Stimulated activated CD8-positive, alpha-beta memory T cell treated with anti-CD3 and anti-CD28 coated beads, Interleukin-4, amount 100 ng/mL, for 1 hour (primary cell): ENCODE measurements around the gene INTS7.

Experiments used
- DNase-seq, 2 donors: peaks; one replicate each; pipeline ENCODE4 v3.0.0-alpha.2; 2020; ENCODE audit warnings: low read depth in 2 of 2, low spot score in 1 of 2

The INTS7 gene, protein sequence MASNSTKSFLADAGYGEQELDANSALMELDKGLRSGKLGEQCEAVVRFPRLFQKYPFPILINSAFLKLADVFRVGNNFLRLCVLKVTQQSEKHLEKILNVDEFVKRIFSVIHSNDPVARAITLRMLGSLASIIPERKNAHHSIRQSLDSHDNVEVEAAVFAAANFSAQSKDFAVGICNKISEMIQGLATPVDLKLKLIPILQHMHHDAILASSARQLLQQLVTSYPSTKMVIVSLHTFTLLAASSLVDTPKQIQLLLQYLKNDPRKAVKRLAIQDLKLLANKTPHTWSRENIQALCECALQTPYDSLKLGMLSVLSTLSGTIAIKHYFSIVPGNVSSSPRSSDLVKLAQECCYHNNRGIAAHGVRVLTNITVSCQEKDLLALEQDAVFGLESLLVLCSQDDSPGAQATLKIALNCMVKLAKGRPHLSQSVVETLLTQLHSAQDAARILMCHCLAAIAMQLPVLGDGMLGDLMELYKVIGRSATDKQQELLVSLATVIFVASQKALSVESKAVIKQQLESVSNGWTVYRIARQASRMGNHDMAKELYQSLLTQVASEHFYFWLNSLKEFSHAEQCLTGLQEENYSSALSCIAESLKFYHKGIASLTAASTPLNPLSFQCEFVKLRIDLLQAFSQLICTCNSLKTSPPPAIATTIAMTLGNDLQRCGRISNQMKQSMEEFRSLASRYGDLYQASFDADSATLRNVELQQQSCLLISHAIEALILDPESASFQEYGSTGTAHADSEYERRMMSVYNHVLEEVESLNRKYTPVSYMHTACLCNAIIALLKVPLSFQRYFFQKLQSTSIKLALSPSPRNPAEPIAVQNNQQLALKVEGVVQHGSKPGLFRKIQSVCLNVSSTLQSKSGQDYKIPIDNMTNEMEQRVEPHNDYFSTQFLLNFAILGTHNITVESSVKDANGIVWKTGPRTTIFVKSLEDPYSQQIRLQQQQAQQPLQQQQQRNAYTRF

DNA sequence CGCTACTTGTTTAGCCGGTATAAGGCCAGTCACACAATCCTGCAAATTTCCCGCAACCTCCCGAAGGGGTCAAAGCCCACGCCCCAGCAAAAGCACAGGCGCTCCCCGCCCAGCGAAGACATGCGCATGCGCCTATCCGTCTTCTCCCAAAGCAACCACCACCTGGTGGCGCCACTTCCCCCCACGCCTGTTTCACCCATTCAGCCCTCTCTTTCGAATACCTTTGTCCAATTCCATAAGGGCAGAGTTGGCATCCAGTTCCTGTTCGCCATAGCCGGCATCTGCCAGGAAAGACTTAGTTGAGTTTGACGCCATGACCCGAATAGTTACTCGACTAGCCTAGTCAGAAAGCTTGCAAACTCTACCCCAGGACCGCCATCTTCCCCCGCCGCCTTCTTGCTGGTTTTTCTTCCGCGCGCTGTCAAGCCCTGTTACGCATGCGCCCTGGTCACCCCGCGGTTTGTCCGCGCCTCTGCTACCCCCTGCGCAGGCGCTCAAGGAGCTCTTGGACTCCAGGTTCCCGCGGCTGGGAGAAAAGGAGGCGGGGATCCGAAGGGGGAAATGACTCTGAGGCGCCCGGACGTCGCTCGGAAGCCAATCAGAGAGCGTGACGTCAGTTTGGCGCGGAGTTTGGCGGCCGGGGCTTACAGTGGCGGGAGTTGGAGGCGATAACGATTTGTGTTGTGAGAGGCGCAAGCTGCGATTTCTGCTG is at the start of gene INTS7, which contains the start of gene DTL:
Gene INTS7 (minus strand): TSS at position 435 of the 712 bp plus-strand sequence. CDS start 120 bp downstream, at position 315.
Gene DTL (plus strand): TSS at position 626 of the 712 bp plus-strand sequence. CDS start 143 bp downstream, outside the sequence.
- peak; percentile 96 for DNase-seq

GRCh38 chr1:212082765-212083406 is 47.5 kb upstream of the INTS7 start:
- DNase-seq: no peak

GRCh38 chr1:212078826-212079225 is 43.5 kb upstream of the INTS7 start:
- DNase-seq: no peak

DNA sequence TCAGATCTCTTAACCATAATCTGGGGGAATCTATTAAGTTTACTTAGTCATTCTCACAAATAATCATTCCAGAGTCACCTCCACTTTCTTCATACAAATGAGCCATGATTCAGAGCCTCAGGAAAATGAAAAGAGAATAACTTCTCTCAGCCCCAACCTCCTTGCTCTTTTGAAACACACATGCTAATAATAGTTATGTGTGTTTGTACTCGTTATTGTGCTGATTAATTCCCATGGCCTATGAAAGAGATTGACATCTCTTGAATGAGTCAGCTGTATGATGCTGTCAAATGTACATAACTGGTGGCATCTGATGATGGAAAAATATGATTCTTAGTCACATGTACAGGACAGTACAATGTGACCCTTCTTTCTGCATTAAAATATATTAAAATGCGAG is 41.7 kb upstream of the INTS7 start:
- no peak for DNase-seq

DNA sequence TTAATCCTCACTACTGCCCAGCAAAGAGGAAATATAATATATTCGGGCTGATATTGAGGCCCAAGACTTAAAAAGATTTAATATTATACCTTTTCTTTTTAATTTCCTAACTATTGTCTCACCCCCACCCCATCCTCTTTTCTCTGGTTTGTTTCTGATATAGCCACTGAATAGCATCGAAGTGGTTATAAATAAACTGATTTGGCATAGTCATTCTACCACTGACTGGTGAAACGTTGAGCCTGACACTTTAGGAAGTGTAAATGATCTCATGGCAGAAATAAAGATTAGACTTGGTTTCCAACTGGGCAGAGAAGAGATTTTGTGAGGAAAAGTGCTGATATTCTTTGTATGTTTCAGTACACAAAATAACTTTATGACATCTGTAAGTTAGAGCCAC is 39.5 kb upstream of the INTS7 start:
- no peak for DNase-seq

GRCh38 chr1:212074313-212074712 is 39.0 kb upstream of the INTS7 start:
- DNase-seq: no peak

DNA sequence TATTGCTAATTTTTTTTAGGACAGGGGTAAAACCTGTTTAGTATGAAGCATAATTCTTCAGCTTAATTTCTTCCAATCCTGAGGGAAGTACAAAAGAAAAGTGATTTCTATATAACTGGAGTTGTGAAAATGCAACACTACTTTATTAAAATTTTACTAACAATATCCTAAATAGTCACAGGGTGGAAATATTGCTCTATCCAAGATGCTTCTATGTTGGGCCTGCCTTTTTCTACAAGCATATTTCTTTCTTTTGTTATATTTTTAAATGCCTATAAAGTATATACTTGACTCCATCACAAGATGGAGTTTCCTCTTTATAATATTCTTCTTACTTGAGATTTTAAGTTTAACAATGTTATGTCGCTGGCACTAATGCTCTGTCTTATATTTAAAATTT is 38.1 kb upstream of the INTS7 start:
- DNase-seq: no peak

DNA sequence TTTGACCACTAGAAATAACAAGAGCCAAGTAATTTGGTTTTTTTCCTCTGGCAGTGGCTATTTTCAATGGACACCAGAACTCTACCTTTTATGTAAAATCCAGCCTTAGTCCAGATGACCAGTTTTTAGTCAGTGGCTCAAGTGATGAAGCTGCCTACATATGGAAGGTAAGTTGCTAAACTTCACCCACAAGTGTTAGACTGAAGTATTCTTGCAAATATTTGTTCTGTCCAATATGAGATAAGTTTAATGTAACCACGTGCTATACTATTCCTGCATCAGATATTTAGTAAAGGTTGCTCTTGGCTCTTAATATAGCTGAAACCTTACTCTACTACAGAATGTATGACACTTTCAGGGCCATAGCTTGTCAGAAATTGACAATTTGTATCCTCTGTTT is 36.7 kb upstream of the INTS7 start:
- DNase-seq: no peak

GRCh38 chr1:212070720-212071302 is 35.5 kb upstream of the INTS7 start:
- no peak for DNase-seq

DNA sequence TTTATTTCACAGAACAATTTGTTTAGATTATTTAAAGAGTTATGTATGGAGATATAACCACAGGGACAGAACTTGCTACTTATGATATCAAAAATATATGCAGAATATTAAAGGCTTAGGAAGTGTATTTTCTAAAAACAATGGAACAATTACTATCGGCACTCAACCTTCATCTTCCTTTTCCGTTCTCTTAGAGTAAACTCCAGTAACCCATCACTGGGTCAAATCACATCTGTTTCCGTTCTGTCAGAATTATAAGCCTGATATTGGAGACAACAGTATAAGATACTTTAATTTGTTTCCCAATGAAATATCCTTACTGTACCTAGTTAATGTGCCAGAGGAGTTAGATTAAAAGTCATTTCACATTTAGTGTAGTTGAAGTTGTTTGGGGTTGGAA is 32.4 kb upstream of the INTS7 start:
- no peak for DNase-seq

DNA sequence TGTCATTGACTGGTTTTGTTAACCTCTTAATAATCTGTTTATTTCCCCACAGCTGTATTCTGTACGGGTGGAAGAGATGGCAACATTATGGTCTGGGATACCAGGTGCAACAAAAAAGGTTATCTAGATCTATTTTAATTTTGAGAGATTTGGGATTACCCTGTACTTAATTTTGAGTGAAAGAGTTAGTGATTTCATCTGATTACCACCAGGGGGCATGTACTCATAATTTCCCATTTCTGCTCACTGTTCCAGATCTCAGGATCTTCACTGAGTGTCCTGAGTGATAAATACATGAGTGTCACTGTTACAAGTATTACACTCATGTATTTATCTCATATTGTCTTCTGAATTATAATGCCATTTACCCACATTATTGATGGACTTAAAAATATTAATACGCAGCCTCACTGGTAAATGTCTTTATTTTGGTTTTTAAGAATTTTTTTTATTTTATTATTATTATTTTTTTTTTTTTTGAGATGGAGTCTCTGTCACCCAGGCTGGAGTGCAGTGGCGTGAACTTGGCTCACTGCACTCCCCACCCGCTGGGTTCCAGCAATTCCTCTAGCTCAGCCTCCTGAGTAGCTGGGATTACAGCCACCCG is 27.6 kb upstream of the INTS7 start:
- DNase-seq: no peak

DNA sequence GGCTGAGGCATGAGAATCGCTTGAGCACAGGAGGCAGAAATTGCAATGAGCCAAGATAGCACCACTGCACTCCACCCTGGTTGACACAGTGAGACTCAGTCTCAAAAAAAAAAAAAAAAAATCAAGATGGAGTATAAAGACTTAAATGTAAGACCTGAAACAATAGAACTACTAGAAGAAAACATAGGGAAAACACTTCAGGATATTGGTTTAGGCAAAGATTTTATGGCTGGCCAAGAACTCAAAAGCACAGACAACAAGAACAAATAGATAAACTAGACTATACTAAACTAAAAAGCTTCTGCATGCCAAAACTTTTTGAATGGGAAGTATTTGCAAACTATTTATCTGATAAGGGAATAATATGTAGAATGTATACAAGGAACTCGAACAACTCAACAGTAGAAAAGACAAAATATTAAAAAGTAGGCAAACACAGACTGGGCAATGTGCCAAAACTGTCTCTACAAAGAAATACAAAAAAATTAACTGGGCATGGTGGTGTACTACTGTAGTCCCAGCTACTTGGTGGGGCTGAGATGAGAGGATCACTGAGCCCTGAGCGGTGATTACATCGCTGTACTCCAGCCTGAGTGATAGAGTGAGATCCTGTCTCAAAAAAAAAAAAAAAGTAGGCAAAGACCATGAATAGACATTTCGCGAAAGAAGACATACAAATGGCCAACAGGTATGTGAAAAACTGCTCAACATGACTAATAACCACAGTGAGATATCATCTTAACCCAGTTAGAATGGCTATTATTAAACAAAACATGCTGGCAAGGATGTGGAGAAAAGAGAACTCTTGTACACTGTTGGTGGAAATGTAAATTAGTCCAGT is 25.5 kb upstream of the INTS7 start:
- DNase-seq: no peak

DNA sequence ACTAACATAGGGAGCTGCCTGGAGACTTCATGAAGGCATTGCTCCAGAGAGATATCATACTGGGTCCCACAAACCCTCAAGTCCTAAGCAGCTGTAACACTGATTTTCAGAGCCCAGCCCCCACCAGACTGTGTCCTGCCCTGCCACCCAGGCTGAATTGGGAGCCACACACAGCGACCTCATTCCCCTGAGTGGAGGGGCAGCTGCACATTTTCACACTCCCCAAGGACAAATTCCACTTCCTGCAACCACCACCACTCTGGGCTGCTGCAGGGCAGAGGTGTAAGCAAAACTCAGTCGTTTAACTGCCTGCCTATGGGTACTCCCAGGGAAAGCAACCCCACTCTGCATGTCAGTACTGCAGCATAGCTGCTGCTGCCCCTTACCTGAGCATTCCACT is 20.0 kb upstream of the INTS7 start:
- DNase-seq: no peak

DNA sequence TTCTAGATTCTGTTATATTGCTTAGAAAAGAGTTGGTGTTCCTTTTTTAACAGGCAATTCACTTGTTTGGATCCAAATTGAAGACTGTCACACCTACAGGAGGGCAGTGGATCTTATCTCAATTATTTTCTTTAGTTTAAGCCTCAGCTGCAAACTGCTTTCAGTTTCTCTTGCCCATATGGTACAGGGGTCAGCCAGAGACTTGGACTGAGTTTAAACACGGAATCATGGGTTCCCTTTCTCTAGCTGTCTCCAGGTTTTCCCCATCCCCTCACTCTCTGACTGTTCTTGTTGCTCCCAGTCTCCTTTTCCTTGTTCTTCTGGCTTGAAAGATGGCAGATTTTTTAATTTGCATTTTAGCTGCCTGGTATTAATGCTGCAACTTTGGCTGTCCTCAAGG is 18.6 kb upstream of the INTS7 start:
- DNase-seq: no peak

GRCh38 chr1:212045981-212046380 is 10.6 kb upstream of the INTS7 start:
- no peak for DNase-seq

- DNase-seq: no peak
Observed at GRCh38 chr1:212044851-212045250, 9.5 kb upstream of the INTS7 start.

GRCh38 chr1:212042436-212042835 is 7.1 kb upstream of the INTS7 start:
- DNase-seq: no peak

GRCh38 chr1:212040629-212041412 is 5.5 kb upstream of the INTS7 start:
- no peak for DNase-seq
